Ectodermal cell (in vitro differentiated cells): ENCODE measurements around the gene ANKS1B.

ENCODE experiments used
- H3K27ac ChIP-seq: 2 replicates; pipeline ENCODE4 v1.7.0; 2013; ENCODE audit warnings: mild to moderate bottlenecking, low read depth, low read length; ENCODE audit not compliant: insufficient read depth, poor library complexity, severe bottlenecking
- H3K27me3 ChIP-seq: 2 replicates; pipeline ENCODE4 v1.7.0; 2013; ENCODE audit warnings: mild to moderate bottlenecking, low read length; ENCODE audit not compliant: insufficient read depth, control insufficient read depth, poor library complexity, severe bottlenecking
- H3K36me3 ChIP-seq: one replicate; pipeline ENCODE4 v1.7.0; 2013; ENCODE audit warnings: low read length; ENCODE audit not compliant: control insufficient read depth, insufficient read depth
- H3K4me1 ChIP-seq: one replicate; pipeline ENCODE4 v1.7.0; 2013; ENCODE audit warnings: low read length; ENCODE audit not compliant: control insufficient read depth, insufficient read depth
- H3K4me3 ChIP-seq: 2 replicates; pipeline ENCODE4 v1.7.0; 2013; ENCODE audit warnings: low read depth, low read length, control low read depth; ENCODE audit not compliant: insufficient read depth
- H3K9me3 ChIP-seq: 2 replicates; pipeline ENCODE4 v1.7.0; 2013; ENCODE audit warnings: mild to moderate bottlenecking, low read length, moderate library complexity; ENCODE audit not compliant: control insufficient read depth
- WGBS, 2 experiments: methylation state at CpG; one replicate each; pipeline ENCODE4 v1.1.7; 2013; ENCODE audit warnings: missing lambda C conversion rate in 2 of 2; 5-methylcytosine and 5-hydroxymethylcytosine counted together

The ANKS1B gene

DNA sequence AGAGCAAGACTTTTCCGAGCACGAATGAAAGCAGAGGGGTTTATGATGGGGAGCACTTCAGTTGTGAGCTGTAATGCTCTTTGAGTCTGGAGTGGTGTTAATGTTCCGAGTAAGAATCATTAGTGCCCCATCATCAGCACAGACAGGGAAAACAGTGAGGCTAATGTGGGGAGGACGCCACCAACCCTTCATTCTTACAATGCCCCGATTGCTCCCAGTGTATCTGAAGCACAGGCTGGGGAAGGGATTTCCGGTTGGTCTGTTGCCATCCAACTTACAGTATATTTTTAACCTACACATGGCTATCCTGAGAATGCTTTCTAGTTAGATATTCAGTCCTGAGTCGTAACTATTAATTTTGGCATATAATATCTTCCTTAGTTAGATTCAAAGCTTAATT, 1198.1 kb downstream of the ANKS1B start:
- H3K36me3 ChIP-seq = no peaks in the 10 kb centered on the region
- H3K27ac ChIP-seq = no peak overlapping the region
- no peaks in the 10 kb centered on the region for H3K4me1 ChIP-seq
- H3K27me3 ChIP-seq = no peaks in the 10 kb centered on the region
- H3K9me3 ChIP-seq = no peaks in the 10 kb centered on the region
- H3K4me3 ChIP-seq = no peak overlapping the region
- 91 to 92% methylated on average over 6 of the region's 7 CpGs for WGBS, 2 experiments

DNA sequence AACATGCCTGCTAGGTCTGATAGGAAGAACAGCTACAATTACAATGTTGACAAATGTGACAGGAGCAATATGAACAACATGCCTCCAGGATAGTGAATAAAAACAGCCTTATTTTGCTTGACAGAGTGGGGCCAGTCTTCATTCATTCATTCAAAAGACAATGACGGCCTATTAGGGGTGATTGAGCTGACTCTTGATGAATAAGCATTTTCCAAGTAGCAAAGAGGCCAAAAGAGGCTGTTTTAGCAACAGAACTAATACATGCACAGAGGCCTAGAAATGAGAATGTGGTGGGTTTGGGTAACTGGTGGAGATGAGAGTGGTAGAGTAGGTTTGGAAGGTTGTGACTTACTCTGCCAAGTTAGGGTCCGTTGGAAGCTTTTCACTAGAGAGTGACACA, 1201.3 kb downstream of the ANKS1B start:
- Histone ChIP-seq H3K27me3 (peaks cover 4% of the 10 kb centered on the region), H3K36me3 (no peaks in the 10 kb centered on the region), H3K4me1 (no peaks in the 10 kb centered on the region), H3K4me3 (no peak overlapping the region), H3K9me3 (no peaks in the 10 kb centered on the region), H3K27ac (no peak overlapping the region)
- WGBS, 2 experiments = 85 to 91% methylated on average over 2 of the region's 2 CpGs

DNA sequence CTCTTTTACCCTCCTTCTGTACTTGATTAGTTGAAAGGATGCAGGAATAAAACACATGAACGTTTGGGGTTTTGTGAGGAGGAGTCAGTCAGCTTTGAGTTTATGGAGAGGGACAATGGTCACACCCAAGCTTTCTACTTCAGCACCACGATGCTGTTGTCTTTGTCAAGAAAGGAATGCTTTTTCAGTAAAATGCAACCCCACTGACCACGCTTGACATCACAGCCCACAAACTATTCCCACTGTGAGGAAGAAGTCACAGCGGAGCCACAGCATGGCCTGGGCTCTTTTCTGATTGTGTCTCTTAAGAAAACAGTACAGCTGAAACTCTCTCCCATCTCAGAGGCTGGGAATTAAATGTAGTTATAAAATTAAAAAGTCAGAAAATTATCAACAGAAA, 1204.5 kb downstream of the ANKS1B start:
- 42 to 47% methylated on average over 4 of the region's 4 CpGs for WGBS, 2 experiments
- Histone ChIP-seq H3K36me3 (no peaks in the 10 kb centered on the region), H3K4me1 (no peaks in the 10 kb centered on the region), H3K27ac (no peak overlapping the region), H3K27me3 (peaks cover 4% of the 10 kb centered on the region), H3K4me3 (no peak overlapping the region), H3K9me3 (no peaks in the 10 kb centered on the region)

DNA sequence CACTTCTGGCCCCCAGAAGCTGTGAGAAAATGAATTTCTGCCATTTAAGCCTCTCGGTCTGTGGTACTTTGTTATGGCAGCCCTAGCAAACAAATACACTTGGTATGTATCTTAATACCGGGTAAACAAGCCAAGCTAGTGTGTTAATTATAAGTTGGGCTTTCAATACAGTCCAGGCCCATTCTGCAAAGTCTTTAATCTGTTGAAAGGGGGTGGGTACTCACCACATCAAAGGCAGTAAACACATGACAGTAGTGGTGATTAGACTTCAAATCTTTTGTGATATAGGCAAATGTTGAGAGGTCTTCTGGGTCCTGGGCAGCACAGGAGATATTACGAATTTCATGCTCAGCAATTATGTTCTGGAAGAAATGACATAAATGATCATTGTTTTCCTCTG, 1211.9 kb downstream of the ANKS1B start:
- Histone ChIP-seq H3K9me3 (no peaks in the 10 kb centered on the region), H3K4me1 (no peaks in the 10 kb centered on the region), H3K27ac (no peak overlapping the region), H3K27me3 (no peaks in the 10 kb centered on the region), H3K36me3 (no peaks in the 10 kb centered on the region), H3K4me3 (no peak overlapping the region)
- WGBS, 2 experiments = 94 to 97% methylated on average over 3 of the region's 3 CpGs

- 88 to 97% methylated on average over 8 of the region's 8 CpGs for WGBS, 2 experiments
- Histone ChIP-seq H3K9me3 (no peaks in the 10 kb centered on the region), H3K4me1 (no peaks in the 10 kb centered on the region), H3K27me3 (no peaks in the 10 kb centered on the region), H3K36me3 (no peaks in the 10 kb centered on the region), H3K27ac (no peak overlapping the region), H3K4me3 (no peak overlapping the region)
These were observed 1212.7 kb downstream of the ANKS1B start for GRCh38 chr12:98771811-98772752.

GRCh38 chr12:98770230-98770629, 1214.5 kb downstream of the ANKS1B start:
- Histone ChIP-seq H3K36me3 (no peaks in the 10 kb centered on the region), H3K9me3 (no peaks in the 10 kb centered on the region), H3K27ac (no peak overlapping the region), H3K27me3 (no peaks in the 10 kb centered on the region), H3K4me1 (no peaks in the 10 kb centered on the region), H3K4me3 (no peak overlapping the region)
- 93% methylated on average over 3 of the region's 4 CpGs for WGBS, 2 experiments

DNA sequence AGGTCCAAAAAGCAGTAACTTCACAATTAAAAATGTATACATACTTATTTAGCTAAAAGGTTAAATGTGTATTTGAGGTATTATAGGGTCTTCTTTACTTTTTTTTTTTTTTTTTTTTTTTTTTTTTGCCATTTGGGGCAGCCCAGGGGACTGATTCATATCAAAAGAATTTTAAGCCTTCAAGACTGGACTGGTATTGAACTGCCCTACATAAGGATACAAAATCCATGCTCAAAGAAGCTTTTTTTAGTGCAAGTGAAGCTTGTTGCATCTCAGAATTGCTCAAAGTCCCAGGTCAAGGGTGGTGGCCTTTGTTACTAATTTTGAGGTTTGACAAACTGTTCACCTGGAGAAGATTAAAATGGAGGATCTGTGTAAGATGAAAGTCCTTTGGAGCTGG, 1215.7 kb downstream of the ANKS1B start:
- Histone ChIP-seq H3K9me3 (no peaks in the 10 kb centered on the region), H3K27ac (no peak overlapping the region), H3K36me3 (no peaks in the 10 kb centered on the region), H3K4me3 (no peak overlapping the region), H3K27me3 (no peaks in the 10 kb centered on the region), H3K4me1 (no peaks in the 10 kb centered on the region)

DNA sequence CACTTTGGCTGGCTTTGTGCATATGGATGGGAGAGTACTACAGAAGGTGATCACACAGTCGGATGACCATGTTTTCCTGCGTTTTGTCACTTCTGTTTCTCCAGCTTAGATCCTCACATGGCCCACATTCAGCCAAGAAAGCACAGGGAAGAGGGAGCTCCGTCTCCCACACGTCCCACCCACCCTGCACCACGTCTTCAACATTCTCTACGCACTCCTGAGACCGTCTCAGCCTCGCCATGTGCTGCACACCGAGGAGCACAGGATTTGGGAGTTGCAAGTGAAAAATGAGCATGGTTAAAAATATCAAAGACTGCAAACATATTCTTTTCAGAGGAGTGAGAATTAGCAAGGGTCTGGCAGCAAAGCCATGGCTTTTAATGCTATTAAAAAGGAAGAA, 1217.5 kb downstream of the ANKS1B start:
- no peaks in the 10 kb centered on the region for H3K36me3 ChIP-seq
- H3K4me3 ChIP-seq = no peak overlapping the region
- no peaks in the 10 kb centered on the region for H3K9me3 ChIP-seq
- no peaks in the 10 kb centered on the region for H3K4me1 ChIP-seq
- no peak overlapping the region for H3K27ac ChIP-seq
- 94 to 95% methylated on average over 9 of the region's 9 CpGs for WGBS, 2 experiments
- H3K27me3 ChIP-seq = no peaks in the 10 kb centered on the region

- Histone ChIP-seq H3K9me3 (no peaks in the 10 kb centered on the region), H3K27me3 (no peaks in the 10 kb centered on the region), H3K27ac (no peak overlapping the region), H3K4me3 (no peak overlapping the region), H3K36me3 (no peaks in the 10 kb centered on the region), H3K4me1 (no peaks in the 10 kb centered on the region)
- WGBS, 2 experiments = 94 to 99% methylated on average over 4 of the region's 4 CpGs
These were observed 1221.1 kb downstream of the ANKS1B start for GRCh38 chr12:98763656-98764055.

GRCh38 chr12:98758331-98758730, 1226.4 kb downstream of the ANKS1B start:
- Histone ChIP-seq H3K27ac (no peak overlapping the region), H3K9me3 (no peaks in the 10 kb centered on the region), H3K4me1 (no peaks in the 10 kb centered on the region), H3K36me3 (no peaks in the 10 kb centered on the region), H3K4me3 (no peak overlapping the region), H3K27me3 (no peaks in the 10 kb centered on the region)
- 90 to 100% methylated on average over 2 to 3 of the region's 3 CpGs for WGBS, 2 experiments
